ENCODE results near the gene NPSR1. TPM values are rescaled to one million over a fixed set of nuclear protein-coding genes. Genes with fewer than 3 reads are reported as not detected.
A peak's percentile ranks its signal among the peaks of the same experiment; 100 is the strongest.

NPSR1 gene
- total RNA-seq, 1 experiment from 2014 or later, result not detected

DNA sequence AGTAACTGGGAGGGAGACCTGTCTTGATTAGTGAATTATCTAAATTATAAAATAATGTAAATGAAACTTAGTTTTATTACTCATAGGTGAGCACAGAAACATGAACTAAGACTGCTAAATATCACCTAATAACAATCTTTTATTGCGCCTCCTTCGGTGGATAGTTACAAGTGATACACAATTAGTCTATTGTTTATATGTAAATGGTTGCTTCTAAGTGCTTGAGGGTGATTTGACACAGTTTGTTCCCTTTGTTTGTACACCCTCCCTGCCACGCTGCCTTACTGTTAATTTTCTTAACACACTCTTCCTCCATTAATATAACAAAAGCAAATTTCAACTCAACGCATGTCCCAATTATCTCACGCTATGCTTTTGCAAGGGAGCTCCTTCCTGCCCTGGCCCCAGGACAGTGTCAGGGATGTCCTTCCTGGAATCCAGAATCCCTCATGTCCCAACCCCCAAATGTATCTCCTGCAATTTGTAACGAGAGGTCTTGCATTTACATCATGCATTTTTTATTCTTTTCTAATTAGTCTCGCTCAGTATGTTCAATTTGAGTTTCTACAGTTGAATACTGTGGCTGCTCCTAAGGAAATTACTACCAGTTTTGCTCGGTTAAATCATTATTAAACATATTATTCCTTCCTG lies 4.2 kb downstream of the NPSR1 start:
- H3K23me2 ChIP-seq (ENCODE audit: insufficient read length, low read depth, low read length, poor library complexity, severe bottlenecking), result no peaks in the 10 kb centered on the region

More for the DNA sequence above, 4.2 kb downstream of the NPSR1 start:
- WGBS (ENCODE audit: extremely low coverage, insufficient read length, low lambda C conversion rate), result 100% methylated on average over 1 of the region's 8 CpGs
- no peak overlapping the region for H3K14ac ChIP-seq (ENCODE audit: insufficient read depth, low read length)
- no peak overlapping the region for H2BK20ac ChIP-seq (ENCODE audit: low read depth, low read length, poor library complexity, severe bottlenecking)
- Mint-ChIP-seq H3K4me1 (peaks cover 48 to 51% of the 10 kb centered on the region in 2 experiments), H3K27me3 (ENCODE audit: low read depth) (peaks cover 40% of the 10 kb centered on the region), H3K36me3 (ENCODE audit: insufficient read depth in 1 of 3, low read depth in 3 of 3) (no peaks in the 10 kb centered on the region), H3K27ac (peak overlapping the region in 1 of 3 experiments; percentile 21; a peak in 2 of 7 replicates), H3K4me3 (no peak overlapping the region; a peak in 1 of 5 replicates), H3K9me3 (no peaks in the 10 kb centered on the region)
- H4K91ac ChIP-seq (ENCODE audit: insufficient read length, low read depth, low read length), result no peak overlapping the region
- peak overlapping the region; percentile 5 for H3K4me2 ChIP-seq (ENCODE audit: insufficient read depth, insufficient read length, low read length)
- H3K56ac ChIP-seq (ENCODE audit: insufficient read length, low read depth, low read length), result no peak overlapping the region
- H3K18ac ChIP-seq (ENCODE audit: insufficient read length, low read depth, low read length), result no peak overlapping the region
- H3K4ac ChIP-seq (ENCODE audit: low read depth, low read length), result no peak overlapping the region
- no peak overlapping the region for H2AFZ ChIP-seq (ENCODE audit: low read length)
- TF ChIP-seq, protein P1, sequence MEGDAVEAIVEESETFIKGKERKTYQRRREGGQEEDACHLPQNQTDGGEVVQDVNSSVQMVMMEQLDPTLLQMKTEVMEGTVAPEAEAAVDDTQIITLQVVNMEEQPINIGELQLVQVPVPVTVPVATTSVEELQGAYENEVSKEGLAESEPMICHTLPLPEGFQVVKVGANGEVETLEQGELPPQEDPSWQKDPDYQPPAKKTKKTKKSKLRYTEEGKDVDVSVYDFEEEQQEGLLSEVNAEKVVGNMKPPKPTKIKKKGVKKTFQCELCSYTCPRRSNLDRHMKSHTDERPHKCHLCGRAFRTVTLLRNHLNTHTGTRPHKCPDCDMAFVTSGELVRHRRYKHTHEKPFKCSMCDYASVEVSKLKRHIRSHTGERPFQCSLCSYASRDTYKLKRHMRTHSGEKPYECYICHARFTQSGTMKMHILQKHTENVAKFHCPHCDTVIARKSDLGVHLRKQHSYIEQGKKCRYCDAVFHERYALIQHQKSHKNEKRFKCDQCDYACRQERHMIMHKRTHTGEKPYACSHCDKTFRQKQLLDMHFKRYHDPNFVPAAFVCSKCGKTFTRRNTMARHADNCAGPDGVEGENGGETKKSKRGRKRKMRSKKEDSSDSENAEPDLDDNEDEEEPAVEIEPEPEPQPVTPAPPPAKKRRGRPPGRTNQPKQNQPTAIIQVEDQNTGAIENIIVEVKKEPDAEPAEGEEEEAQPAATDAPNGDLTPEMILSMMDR (conservative IDR thresholded peaks at IDR 0.05), result no peak
- DNase-seq, result no peak
- no peak overlapping the region for H2BK5ac ChIP-seq (ENCODE audit: insufficient read length, low read length)
- H3K27ac ChIP-seq (ENCODE audit: insufficient read length, low read depth, low read length), result no peak overlapping the region
- no peak overlapping the region for H2BK15ac ChIP-seq (ENCODE audit: low read depth, low read length)
- H3K9ac ChIP-seq (ENCODE audit: extremely low read depth, insufficient read length, low read length), result no peak overlapping the region
- no peaks in the 10 kb centered on the region for H4K20me1 ChIP-seq (ENCODE audit: control insufficient read depth, insufficient read depth, insufficient read length)
- no peaks in the 10 kb centered on the region; the same call in 1 of the 2 replicates for H3K27me3 ChIP-seq (ENCODE audit: insufficient read depth, low read length)
- H2AK5ac ChIP-seq (ENCODE audit: insufficient read length, low read length), result no peak overlapping the region
- no peak overlapping the region for H3T11ph ChIP-seq (ENCODE audit: low read length)
- peaks cover 11% of the 10 kb centered on the region; the same call in 1 of the 2 replicates for H3K4me1 ChIP-seq (ENCODE audit: insufficient read depth, low read length)
- H3K9me3 ChIP-seq (ENCODE audit: control insufficient read depth, low read depth, low read length), result no peaks in the 10 kb centered on the region
- H2BK12ac ChIP-seq (ENCODE audit: insufficient read length, low read depth, low read length), result no peak overlapping the region
- H3K79me1 ChIP-seq (ENCODE audit: insufficient read depth, low read depth, low read length, poor library complexity, severe bottlenecking), result no peaks in the 10 kb centered on the region
- H2BK120ac ChIP-seq (ENCODE audit: low read depth, low read length, poor library complexity, severe bottlenecking), result no peak overlapping the region
- H3K23ac ChIP-seq (ENCODE audit: insufficient read length, low read depth, low read length), result no peak overlapping the region
- H3K79me2 ChIP-seq (ENCODE audit: insufficient read depth, low read length), result no peaks in the 10 kb centered on the region
- H4K5ac ChIP-seq (ENCODE audit: insufficient read length, low read depth, low read length), result no peak overlapping the region
- H4K8ac ChIP-seq (replicated peaks; ENCODE audit: insufficient read length, low read depth, low read length), result no peak overlapping the region
